Caki2 (cell line): ENCODE measurements around the gene SFPQ. TPM values are rescaled to one million over a fixed set of nuclear protein-coding genes. Genes with fewer than 3 reads are reported as not detected.
"Not testable (repeated sequence)": the region's sequence is repeated elsewhere in the genome, so short reads cannot be mapped to it uniquely, and the experiment has no call there.

Experiments
- DNase-seq: peaks from one replicate; pipeline ENCODE4 v3.0.0-alpha.2; 2015; ENCODE audit warnings: low read depth
- in situ Hi-C: cut with HindIII; loops from 2 replicates; pipeline ENCODE4 v1.10.0; 2016; ENCODE audit warnings: low sequenced_read_pairs, low pct_unique_long_range_greater_than_20kb, mixed read lengths
- total RNA-seq: library from RNA; depleted of rRNA; stranded (reverse); fragments of >200 nt; shearing (Covaris generic); gene quantifications from 2 replicates; pipeline ENCODE4 v1.2.3, GENCODE V29; 2014; ENCODE audit warnings: low replicate concordance; rRNA removed

The SFPQ gene, protein sequence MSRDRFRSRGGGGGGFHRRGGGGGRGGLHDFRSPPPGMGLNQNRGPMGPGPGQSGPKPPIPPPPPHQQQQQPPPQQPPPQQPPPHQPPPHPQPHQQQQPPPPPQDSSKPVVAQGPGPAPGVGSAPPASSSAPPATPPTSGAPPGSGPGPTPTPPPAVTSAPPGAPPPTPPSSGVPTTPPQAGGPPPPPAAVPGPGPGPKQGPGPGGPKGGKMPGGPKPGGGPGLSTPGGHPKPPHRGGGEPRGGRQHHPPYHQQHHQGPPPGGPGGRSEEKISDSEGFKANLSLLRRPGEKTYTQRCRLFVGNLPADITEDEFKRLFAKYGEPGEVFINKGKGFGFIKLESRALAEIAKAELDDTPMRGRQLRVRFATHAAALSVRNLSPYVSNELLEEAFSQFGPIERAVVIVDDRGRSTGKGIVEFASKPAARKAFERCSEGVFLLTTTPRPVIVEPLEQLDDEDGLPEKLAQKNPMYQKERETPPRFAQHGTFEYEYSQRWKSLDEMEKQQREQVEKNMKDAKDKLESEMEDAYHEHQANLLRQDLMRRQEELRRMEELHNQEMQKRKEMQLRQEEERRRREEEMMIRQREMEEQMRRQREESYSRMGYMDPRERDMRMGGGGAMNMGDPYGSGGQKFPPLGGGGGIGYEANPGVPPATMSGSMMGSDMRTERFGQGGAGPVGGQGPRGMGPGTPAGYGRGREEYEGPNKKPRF
- total RNA-seq, result 206 and 247 TPM in 2 replicates

DNA sequence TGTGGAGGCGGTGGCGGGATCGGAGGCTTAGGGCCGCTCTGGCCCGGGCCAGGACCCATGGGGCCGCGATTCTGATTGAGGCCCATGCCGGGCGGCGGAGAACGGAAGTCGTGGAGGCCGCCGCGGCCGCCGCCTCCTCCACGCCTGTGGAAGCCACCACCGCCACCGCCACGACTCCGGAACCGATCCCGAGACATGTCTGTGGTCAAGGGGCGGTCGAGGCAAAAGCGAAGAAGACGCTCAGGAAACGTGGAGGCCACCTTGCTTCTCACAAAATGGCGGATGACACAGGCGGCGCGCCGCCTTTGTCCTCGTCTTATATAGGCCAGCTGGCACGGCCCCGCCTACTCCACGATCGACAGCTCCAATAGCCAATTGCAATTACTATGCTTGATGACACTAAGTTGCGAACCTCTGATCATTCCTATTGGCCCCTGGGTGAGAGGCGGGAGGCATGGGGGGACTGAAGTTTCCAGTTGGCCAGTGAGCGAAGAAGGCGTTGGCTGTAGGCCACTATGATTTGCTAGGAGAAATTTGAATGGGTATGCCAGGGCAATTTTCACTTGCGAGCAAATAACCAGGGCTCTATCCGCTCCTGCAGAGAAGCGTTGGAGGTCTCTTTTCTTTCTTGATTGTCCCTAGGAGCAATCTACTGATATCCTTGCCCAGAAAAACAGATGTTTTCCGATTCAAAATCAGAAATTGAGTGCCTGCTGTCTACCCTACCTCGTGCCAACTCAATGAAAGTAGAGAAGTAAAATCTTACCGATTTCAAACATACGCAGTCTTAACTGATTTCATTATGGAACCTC, at the start of gene SFPQ:
Gene SFPQ, minus strand, starts transcription at position 293 of the 812 bp plus-strand sequence. Its CDS starts 96 bp downstream, at position 197.
- DNase-seq, result peak; percentile 96
- in situ Hi-C loops, result no loop called here

DNA sequence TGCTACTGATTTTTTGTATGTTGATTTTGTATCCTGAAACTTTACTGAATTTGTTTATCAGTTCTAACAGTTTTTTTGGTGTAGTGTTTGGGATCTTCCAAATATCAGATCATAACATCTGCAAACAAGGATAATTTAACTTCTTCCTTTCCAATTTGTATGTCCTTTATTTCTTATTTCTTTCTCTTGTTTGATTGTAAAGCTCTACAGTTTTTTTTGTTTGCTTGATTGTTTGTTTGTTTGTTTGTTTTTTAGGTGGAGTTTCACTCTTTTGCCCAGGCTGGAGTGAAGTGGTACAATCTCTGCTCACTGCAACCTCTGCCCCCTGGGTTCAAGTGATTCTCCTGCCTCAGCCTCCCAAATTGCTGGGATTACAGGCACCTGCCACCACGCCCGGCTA, 43.8 kb upstream of the SFPQ start:
- in situ Hi-C loops, DNase-seq: not testable (repeated sequence)

DNA sequence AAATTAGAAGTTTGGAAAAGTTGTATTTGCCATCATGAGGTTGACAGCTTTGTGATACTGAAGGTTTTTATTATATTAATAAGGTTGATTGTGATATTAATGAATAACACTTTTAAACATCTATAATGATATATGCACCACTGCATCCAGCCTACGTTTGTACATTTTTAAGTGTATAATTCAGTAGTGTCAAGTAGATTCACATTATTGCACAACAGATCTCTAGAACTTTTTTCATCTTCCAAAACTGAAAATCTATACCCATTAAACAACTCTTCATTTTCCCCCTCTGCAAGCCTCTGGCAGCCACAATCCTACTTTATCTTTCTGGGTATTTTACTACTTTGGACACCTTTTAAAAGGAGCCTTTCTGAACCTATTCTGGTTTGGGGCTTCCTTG, 38.3 kb upstream of the SFPQ start:
- DNase-seq, result no peak

DNA sequence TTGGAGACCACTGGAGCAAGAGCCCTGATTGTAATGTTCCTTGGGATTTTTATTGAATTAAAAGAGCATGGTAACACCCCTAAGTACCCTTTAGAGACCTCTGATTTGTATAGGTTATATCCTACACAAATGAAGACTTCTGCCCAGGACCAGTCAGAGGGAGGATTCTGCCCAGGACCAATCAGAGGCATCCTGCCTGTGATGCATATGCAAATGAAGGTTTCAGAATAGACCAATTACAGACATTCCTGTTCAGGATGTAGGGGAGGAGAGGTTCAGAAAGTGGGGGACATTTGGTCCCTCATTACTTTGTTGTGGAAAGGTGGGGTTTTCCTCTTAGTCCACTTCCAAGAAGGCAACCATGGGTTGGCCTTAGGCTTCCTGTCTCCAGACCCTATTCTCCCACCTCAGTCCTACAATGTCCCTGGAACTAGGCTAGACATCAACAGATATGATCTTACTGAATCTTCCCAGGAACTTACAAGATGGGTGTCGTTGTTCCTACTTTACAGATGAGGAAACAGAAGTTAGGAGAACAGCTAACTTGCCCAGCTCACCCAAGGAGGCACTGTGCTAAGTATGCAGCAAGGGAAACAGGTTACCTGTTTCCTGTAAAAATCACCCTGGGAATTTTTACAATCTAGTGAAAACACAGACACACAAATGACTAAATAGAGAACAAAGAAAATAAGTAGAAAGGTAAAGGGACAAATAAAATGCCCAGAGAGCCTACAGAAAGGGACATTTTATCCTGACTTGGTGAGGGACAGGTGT, 36.8 kb upstream of the SFPQ start:
- in situ Hi-C loops, result no loop called here

More for the DNA sequence above, 38.3 kb upstream of the SFPQ start:
- in situ Hi-C loops, result no loop called here

DNA sequence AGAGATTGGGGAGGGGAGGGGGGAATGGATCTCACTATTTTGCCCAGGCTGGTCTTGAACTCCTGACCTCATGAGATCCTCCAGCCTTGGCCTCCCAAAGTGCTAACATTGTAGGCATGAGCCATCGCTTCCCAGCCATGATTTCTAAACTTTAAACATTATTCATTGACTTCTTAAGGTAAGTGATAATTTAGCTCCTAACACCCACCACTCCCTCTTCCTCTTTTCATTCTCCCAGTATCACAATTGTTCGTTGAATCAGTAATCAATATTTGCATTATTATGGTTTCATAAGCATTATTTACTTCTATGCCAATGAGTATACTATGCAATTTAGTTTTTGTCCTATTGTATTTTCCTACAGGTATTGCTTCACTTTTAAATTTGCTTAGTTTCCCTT, 33.6 kb upstream of the SFPQ start:
- no peak for DNase-seq
- in situ Hi-C loops, result no loop called here

More for the DNA sequence above, 36.8 kb upstream of the SFPQ start:
- DNase-seq, result no peak

DNA sequence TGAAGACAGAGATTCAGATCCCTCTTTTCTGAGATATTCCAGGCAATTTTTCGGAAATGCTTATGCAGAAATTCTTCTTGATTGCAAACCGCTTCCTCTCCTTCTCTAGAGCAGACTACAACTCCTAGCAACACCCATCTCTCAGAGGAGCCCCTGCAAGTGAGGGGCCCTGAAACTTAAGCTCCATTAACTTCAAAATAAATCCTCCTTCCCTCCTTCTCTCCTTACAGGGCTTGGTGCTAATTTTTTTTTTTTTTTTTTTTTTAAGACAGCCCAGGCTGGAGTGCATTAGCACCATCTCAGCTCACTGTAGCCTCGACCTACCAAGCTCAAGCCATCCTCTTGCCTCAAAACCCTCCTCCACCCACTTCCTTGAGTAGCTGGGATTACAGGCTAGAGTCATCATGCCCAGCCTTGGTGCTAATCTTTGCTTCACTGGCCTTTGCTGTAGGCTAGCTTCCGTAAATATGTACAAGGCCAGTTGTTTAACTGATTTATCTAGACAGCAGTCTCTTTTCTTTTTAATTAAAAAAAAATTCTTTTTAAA, 30.2 kb upstream of the SFPQ start:
- in situ Hi-C loops, result no loop called here
- no peak for DNase-seq

DNA sequence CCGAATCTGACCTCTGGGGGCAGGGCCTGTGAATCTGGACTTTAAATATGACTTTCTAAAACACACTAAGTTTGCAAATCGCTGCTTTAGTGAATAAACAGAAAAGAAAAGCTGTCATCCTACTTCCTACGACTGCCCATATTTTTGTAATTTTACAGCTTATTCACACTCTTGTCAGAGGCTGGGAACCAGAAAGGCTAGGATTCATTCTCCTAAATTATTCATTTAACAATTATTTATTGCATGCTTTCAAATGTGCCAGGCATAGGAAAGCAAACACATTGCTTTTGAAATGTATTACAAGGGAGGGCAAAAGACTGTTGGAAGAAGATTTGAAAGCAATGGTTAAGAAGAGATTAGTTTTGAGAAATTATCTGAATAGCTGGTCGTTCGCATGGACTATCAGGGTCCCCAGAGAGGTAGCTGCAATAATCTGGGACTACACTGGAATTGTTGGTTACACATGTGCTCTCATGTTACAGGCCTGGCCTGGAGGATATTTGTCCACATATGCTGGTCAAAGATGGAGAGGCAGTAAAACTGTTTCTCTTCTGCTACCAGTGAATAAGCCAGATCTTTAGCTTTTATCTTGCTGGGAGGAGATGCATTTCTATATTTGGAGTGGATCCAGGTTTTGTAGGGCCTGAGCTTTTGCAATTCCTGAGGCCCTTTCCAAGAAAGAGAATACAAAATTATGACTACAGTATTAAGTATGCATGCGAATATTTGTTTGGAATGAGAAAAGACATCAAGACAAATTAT, 29.6 kb upstream of the SFPQ start:
- no peak for DNase-seq
- in situ Hi-C loops, result no loop called here

DNA sequence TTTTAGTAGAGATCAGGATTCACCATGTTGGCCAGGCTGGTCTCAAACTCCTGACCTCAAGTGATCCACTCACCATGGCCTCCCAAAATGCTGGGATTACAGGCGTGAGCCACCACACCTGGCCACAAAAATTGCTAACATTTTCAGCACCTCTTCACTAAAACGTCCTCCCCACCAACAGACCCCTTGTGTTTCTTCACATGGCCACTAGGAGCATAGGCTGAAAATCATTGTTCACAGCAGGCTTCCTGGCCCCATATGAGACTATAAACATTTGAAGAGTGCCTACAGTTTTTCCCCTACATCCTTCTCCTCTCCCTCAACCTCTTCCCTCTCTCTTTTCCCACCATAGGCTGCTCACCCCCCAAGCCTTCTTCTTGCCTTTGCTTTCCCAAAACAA, 28.0 kb upstream of the SFPQ start:
- in situ Hi-C loops, result no loop called here
- DNase-seq, result no peak

DNA sequence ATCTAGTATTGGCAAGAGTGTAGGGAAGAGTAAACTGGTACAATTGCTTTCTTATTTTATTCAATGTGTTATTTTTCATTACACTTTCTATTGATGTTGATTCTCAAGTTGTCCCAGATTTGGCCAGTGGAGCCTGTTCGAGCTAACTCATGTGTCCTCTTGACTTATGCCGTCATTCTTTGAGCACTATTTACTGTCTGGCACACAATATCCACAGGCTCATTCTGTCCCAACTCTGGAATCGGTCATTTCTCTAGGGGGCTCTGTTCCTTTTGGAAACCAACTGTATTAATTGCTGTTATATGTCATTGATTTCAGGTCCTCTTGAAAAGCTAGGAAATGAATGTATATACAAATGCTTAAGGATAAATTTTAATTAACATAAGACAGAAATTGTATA, 22.4 kb upstream of the SFPQ start:
- in situ Hi-C loops, result no loop called here
- no peak for DNase-seq

DNA sequence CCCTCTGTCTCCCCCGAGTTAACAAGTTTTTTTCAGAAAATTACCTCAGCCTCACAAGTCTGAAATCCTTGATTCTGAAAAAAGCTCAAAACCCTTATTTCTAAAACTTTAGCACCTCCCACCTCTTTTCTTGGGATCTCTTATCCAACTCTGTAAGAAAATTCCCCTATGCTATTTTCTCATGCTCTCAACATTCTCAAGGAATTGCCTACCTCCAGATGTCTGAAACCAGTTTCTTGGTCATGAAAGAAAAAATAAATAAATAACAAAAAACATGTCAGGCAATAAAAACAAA, 18.1 kb upstream of the SFPQ start:
- in situ Hi-C loops, result no loop called here
- DNase-seq, result no peak

DNA sequence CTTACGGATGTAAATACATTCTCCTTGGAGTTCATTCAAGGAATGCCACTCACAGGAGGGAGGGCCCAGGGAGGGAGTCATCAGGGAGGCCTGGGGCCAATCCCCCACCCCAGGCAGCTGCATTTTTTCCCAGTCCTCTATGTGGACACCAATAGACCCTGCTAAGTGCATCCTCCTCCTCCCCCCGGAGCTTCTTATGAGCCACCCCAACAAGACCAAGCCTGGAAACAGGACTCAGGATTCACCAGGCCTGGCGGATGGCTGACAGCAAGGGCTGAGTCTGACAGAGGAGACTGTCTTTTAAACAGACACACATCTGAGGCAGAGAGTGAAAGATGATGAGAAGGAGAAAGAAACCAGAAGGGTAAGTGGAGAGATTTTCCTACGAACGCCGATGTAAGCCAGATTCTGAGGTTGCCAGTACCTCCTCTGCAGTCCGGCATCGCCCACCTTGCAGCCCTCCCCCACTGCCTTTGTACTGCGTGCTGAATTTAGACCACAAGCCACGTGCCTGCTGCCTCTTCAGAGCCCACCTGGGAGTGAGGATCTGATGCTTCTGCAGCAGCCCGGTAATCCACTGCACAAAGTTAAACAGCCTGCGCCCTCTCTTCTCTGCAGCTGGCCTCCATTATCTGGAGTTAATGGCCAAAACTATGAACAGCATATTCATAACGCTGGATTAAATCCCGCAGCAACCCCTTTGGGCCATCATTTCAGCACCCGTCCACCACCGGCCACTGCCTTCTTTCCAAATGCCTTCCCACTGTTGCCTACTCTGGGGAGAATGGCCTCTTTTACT, 17.6 kb upstream of the SFPQ start:
- in situ Hi-C loops, result no loop called here
- DNase-seq, result no peak

DNA sequence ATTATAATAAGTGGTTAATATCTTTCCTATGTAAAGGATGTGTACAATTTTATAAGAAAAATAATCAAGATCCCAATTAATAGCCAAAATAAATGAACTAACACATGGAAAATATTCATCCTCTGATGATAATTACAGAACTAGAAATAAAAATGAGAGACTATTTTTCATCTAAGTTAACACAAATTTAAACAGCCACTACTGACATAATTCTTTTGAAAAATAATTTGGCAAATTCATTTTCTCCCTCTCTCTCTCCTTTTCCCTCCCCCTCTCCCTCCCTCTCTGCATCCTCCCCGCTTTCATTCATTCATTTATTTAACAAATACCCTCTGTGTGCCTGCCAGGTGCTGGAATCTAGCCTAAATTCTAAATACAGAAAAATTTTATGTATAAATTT, 10.3 kb upstream of the SFPQ start:
- DNase-seq, result no peak
- in situ Hi-C loops, result no loop called here

DNA sequence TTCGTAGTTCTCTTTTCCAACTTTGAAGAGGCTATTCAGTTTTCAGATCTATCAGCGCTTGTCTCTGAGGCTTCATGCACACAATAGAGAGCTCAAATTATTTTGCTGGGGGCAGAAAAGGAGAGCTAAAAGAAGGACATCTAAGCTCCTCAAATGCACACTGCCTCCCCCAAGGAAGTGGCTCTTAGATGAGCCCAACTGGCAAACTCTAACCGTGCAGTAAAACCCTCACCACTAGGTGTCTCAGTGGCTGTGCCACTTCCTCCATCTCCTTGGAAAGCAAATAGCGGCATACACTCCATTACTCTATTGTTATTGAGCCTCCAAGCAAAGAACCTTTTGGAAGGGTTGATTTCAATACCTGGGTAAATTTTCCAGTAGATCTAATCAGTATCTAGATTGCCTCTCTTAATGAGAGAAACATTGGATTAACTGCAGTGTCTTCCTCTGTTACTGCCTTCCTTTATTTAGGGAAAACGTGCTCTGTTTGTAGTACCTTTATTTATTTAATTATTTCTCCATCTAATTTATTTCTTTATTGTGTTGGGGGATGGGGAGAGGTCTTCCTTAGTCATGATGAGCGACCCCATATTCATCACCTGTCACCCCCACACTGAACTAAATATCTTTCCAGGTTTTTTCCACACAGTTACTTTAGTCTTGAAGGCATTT, 9.2 kb upstream of the SFPQ start:
- in situ Hi-C loops, result no loop called here
- peak; percentile 59 for DNase-seq

DNA sequence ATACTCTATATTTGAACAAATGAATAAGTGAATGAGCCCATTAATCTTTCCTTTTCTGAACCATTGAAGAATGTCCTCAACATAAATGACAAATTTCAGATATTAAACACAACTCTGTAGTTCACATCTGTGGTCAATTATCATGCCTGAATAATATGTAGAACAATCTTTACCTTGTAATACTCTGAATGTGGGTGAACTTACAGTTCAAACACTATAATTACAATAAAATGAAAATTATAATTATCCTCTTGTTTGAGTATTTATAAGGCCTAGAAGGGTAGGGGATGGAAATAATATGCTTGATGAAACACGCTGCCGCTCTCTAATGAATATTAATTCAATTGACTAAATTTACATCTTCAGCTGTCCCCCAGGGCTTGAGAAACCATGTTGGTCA, 8.7 kb upstream of the SFPQ start:
- in situ Hi-C loops, result no loop called here
- no peak for DNase-seq

DNA sequence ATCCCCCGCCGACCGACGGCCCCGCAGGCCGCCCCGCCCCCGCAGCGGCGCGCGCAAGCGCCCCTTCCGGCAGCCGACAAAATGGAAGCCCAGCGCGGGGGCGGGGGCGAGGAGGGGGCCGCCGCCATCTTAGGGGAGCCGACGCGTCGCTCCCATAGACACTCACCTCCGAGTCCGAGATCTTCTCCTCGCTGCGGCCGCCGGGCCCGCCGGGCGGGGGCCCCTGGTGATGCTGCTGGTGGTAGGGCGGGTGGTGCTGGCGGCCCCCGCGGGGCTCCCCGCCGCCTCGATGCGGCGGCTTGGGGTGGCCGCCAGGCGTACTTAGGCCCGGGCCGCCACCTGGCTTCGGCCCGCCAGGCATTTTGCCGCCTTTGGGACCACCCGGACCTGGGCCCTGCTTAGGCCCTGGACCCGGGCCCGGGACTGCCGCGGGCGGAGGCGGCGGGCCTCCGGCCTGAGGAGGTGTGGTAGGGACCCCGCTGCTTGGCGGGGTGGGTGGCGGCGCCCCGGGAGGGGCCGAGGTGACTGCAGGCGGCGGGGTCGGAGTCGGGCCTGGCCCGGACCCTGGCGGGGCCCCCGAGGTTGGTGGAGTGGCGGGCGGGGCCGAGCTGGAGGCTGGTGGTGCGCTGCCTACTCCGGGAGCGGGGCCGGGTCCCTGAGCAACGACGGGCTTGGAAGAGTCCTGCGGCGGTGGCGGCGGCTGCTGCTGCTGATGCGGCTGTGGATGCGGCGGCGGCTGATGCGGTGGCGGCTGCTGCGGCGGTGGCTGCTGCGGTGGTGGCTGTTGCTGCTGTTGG, 691 bp downstream of the SFPQ start:
- DNase-seq, result peak; percentile 69

More for the DNA sequence above, 691 bp downstream of the SFPQ start:
- in situ Hi-C loops, result no loop called here
